Pancreas (tissue), 10 donors: Measurements from ENCODE around the gene AGBL1. TPM values are rescaled to one million over a fixed set of nuclear protein-coding genes. Genes with fewer than 3 reads are reported as not detected.
A peak's percentile ranks its signal among the peaks of the same experiment; 100 is the strongest.

ENCODE experiments used
- ATAC-seq, 4 donors: fragments of 200-7000 bp; cut with Tn5 transposase; one replicate each; pipeline versions ENCODE4 v1.8.0 to v1.9.1; 2020; ENCODE audit warnings: mild to moderate bottlenecking in 4 of 4, moderate library complexity in 4 of 4
- DNase-seq, 6 donors: peaks; one replicate each; pipeline ENCODE4 v3.0.0-alpha.2; 2020
- FAIRE-seq: peaks from 2 replicates; lab custom pipeline; 2012; peaks lifted over from hg19 to GRCh38; lab: Jason Lieb, UNC
- H3K27ac ChIP-seq, 4 donors: fragments of 200-600 bp; sonication (generic); 1 replicate in 3 of 4; 2 replicates in 1 of 4; pipeline versions ENCODE4 v1.5.0 to v1.8.0; 2020
- H3K27me3 ChIP-seq, 4 donors: fragments of 200-600 bp; one replicate each; pipeline ENCODE4 v1.8.0; 2021
- H3K36me3 ChIP-seq, 3 donors: fragments of 200-600 bp; sonication (generic) in 1 of 3; one replicate each; pipeline versions ENCODE4 v1.5.0 to v1.8.0; 2020 to 2021
- H3K4me1 ChIP-seq, 3 donors: fragments of 200-600 bp; one replicate each; pipeline ENCODE4 v1.8.0; 2021
- H3K4me3 ChIP-seq, 4 donors: fragments of 200-600 bp; sonication (generic) in 2 of 4; one replicate each; pipeline versions ENCODE4 v1.5.0 to v1.8.0; 2020 to 2021
- H3K9me3 ChIP-seq, 4 donors: fragments of 200-600 bp; one replicate each; pipeline ENCODE4 v1.8.0; 2021
- WGBS, 2 donors: extraction: QIAGEN DNeasy Blood & Tissue Kit; methylation state at CpG; one replicate each; pipeline ENCODE4 v1.1.7; 2013; 5-methylcytosine and 5-hydroxymethylcytosine counted together
- intact Hi-C, 3 donors: fragments of 100-400 bp; cut with DNase I; formaldehyde crosslinking; loops; one replicate each; pipeline versions ENCODE4 v1.11.1 to v1.14.2; 2022
- polyA plus RNA-seq, 2 donors: library from polyadenylated mRNA; stranded (reverse); fragments of 200-250 nt; gene quantifications; one replicate each; pipeline ENCODE4 v1.2.3, GENCODE V29; 2013
- total RNA-seq, 6 donors: library from RNA; stranded (reverse); fragmentation: NEBNext Ultra II Directional in 4 of 6; extraction: Animal tissue kit (Norgen Biotek cat#: 25700) in 4 of 6; gene quantifications; one replicate each; pipeline versions ENCODE4 v1.2.1 to v1.2.4, GENCODE V29; 2021 to 2023
- TF ChIP-seq, protein P1 (sequence below), 4 donors: fragments of 200-600 bp; sonication (generic) in 3 of 4; IDR thresholded peaks; one replicate each; pipeline versions ENCODE4 v1.5.0 to v1.8.0; 2021; ENCODE audit warnings: antibody characterized with exemption in 4 of 4
- donor health status: healthy with polysubstance abuse.
- donor health status: DM: no; HTN: no; CAD: no; lungs with moderate emphysema.
- donor health status: DM: no; HTN: no; CAD: no.
- donor health status: control.
- donor health status: control.
- donor health status: Bipolar disorder and iron deficiency.
- donor health status: DM: yes; HTN: yes; CAD: no.
- donor health status: DM: no; HTN: no; CAD: no.
- donor health status: DM: no; HTN: no; CAD: no.
- donor health status: DM: yes; HTN: yes; CAD: no.

The AGBL1 gene
- total and polyA plus RNA-seq, 8 donors: under 0.01 to 0.06 (median 0.05) TPM; not detected in 5

DNA sequence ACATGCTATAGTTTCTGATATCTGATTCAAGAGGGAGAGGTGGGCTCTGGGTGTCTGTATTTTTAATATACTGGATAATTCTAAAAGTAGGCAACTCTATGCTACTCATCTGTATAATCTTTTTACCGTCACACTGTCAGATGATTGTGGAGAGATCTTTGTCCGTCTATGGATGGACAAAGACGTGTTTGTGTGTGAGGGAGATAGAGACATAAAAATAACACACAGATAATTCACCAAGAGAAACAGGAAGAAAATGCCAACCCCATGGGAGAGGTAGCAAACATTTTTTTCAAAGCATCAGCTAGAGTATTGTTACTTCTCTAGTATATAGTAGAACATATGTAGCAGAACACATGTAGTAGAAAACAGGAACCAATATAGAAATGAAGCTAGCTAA is 346.1 kb downstream of the AGBL1 start:
- TF ChIP-seq, protein P1, sequence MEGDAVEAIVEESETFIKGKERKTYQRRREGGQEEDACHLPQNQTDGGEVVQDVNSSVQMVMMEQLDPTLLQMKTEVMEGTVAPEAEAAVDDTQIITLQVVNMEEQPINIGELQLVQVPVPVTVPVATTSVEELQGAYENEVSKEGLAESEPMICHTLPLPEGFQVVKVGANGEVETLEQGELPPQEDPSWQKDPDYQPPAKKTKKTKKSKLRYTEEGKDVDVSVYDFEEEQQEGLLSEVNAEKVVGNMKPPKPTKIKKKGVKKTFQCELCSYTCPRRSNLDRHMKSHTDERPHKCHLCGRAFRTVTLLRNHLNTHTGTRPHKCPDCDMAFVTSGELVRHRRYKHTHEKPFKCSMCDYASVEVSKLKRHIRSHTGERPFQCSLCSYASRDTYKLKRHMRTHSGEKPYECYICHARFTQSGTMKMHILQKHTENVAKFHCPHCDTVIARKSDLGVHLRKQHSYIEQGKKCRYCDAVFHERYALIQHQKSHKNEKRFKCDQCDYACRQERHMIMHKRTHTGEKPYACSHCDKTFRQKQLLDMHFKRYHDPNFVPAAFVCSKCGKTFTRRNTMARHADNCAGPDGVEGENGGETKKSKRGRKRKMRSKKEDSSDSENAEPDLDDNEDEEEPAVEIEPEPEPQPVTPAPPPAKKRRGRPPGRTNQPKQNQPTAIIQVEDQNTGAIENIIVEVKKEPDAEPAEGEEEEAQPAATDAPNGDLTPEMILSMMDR (IDR thresholded peaks at IDR 0.05): no peak
- Histone ChIP-seq H3K27me3 (no peaks in the 10 kb centered on the region), H3K36me3 (no peaks in the 10 kb centered on the region), H3K9me3 (no peaks in the 10 kb centered on the region), H3K4me3 (no peak overlapping the region), H3K27ac (no peak overlapping the region), H3K4me1 (no peaks in the 10 kb centered on the region)
- 73 to 80% methylated on average over 3 of the region's 3 CpGs for WGBS, 2 donors
- ATAC-seq (no peak), FAIRE-seq (no peak), DNase-seq (no peak)
- intact Hi-C loops: no loop called here

- 68 to 73% methylated on average over 2 of the region's 2 CpGs for WGBS, 2 donors
- DNase-seq (no peak), FAIRE-seq (no peak), ATAC-seq (no peak)
- no peaks in the 10 kb centered on the region for H3K9me3 ChIP-seq
- no peaks in the 10 kb centered on the region for H3K36me3 ChIP-seq
- H3K4me1 ChIP-seq: no peaks in the 10 kb centered on the region
- no peak overlapping the region for H3K4me3 ChIP-seq
- no peak overlapping the region for H3K27ac ChIP-seq
- intact Hi-C loops: no loop called here
- TF ChIP-seq, protein P1 (IDR thresholded peaks at IDR 0.05): no peak
- no peaks in the 10 kb centered on the region for H3K27me3 ChIP-seq
Observed at GRCh38 chr15:86432861-86433260, 353.2 kb downstream of the AGBL1 start.

DNA sequence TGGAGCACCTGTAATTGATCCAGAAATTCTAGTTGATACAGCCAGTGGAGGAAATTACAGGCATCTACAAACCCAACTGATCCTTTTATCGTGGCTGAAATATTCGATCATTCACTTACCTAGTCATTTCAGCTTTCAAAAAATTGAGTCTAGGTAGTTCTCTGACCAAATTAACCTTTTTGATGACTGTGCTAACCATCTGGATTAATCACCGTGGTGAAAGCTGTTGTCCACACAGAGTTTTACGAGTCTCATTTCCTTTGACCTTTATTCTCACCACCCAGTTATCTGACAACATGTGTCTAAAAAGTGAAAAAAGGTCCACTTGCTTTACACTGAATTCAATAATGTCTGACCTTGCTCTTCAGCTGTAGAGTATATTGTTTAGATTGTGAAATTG is 354.3 kb downstream of the AGBL1 start:
- no peaks in the 10 kb centered on the region for H3K36me3 ChIP-seq
- 29 to 35% methylated on average over 4 of the region's 4 CpGs for WGBS, 2 donors
- ATAC-seq (no peak), FAIRE-seq (no peak), DNase-seq (no peak)
- H3K27me3 ChIP-seq: no peaks in the 10 kb centered on the region
- H3K4me1 ChIP-seq: no peaks in the 10 kb centered on the region
- H3K4me3 ChIP-seq: no peak overlapping the region
- intact Hi-C loops: no loop called here
- TF ChIP-seq, protein P1 (IDR thresholded peaks at IDR 0.05): no peak
- H3K27ac ChIP-seq: no peak overlapping the region
- H3K9me3 ChIP-seq: no peaks in the 10 kb centered on the region

GRCh38 chr15:86439614-86440013 is 359.9 kb downstream of the AGBL1 start:
- DNase-seq: no peak
- no peaks in the 10 kb centered on the region for H3K9me3 ChIP-seq
- TF ChIP-seq, protein P1 (IDR thresholded peaks at IDR 0.05): no peak
- no peaks in the 10 kb centered on the region for H3K27me3 ChIP-seq
- H3K4me1 ChIP-seq: no peaks in the 10 kb centered on the region
- peak in 1 of 4 donors; percentile 50 for ATAC-seq
- H3K36me3 ChIP-seq: no peaks in the 10 kb centered on the region
- H3K4me3 ChIP-seq: no peak overlapping the region
- no peak overlapping the region for H3K27ac ChIP-seq
- intact Hi-C loops: no loop called here
- WGBS, 2 donors: 6 to 10% methylated on average over 4 of the region's 4 CpGs
- FAIRE-seq: no peak

DNA sequence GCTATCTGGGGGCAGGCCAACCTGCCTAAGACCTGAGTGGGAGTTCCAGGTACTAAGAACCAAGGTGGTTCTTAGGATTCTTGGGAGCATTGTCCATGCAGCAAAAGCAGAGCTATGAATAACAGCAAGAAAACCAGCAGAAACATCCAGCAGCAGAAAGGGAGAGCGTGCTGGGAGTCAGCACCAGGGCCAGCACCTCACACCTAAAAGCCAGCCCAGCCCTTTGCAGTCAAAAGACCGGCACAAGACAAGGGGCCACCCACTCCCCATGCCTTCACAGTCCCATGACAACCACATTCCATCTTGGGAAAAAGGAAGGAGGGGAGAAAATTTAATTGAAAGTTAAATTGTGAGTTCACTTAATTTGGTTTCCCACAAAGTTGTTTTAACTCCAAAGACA is 364.9 kb downstream of the AGBL1 start:
- FAIRE-seq: no peak
- WGBS, 2 donors: 18 to 20% methylated on average over 2 of the region's 2 CpGs
- Histone ChIP-seq H3K27ac (no peak overlapping the region), H3K9me3 (no peaks in the 10 kb centered on the region), H3K4me3 (no peak overlapping the region), H3K36me3 (no peaks in the 10 kb centered on the region), H3K27me3 (no peaks in the 10 kb centered on the region), H3K4me1 (no peaks in the 10 kb centered on the region)
- DNase-seq: no peak
- ATAC-seq: no peak
- intact Hi-C loops: no loop called here
- TF ChIP-seq, protein P1 (IDR thresholded peaks at IDR 0.05): no peak
